ENCODE results near the gene C9orf72.
"Not testable (repeated sequence)": the region's sequence is repeated elsewhere in the genome, so short reads cannot be mapped to it uniquely, and the experiment has no call there.

The C9orf72 gene, protein sequence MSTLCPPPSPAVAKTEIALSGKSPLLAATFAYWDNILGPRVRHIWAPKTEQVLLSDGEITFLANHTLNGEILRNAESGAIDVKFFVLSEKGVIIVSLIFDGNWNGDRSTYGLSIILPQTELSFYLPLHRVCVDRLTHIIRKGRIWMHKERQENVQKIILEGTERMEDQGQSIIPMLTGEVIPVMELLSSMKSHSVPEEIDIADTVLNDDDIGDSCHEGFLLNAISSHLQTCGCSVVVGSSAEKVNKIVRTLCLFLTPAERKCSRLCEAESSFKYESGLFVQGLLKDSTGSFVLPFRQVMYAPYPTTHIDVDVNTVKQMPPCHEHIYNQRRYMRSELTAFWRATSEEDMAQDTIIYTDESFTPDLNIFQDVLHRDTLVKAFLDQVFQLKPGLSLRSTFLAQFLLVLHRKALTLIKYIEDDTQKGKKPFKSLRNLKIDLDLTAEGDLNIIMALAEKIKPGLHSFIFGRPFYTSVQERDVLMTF

DNA sequence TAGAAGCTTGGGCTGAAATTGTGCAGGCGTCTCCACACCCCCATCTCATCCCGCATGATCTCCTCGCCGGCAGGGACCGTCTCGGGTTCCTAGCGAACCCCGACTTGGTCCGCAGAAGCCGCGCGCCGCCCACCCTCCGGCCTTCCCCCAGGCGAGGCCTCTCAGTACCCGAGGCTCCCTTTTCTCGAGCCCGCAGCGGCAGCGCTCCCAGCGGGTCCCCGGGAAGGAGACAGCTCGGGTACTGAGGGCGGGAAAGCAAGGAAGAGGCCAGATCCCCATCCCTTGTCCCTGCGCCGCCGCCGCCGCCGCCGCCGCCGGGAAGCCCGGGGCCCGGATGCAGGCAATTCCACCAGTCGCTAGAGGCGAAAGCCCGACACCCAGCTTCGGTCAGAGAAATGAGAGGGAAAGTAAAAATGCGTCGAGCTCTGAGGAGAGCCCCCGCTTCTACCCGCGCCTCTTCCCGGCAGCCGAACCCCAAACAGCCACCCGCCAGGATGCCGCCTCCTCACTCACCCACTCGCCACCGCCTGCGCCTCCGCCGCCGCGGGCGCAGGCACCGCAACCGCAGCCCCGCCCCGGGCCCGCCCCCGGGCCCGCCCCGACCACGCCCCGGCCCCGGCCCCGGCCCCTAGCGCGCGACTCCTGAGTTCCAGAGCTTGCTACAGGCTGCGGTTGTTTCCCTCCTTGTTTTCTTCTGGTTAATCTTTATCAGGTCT lies at the start of gene C9orf72:
Gene C9orf72, minus strand, starts transcription at position 564 of the 716 bp plus-strand sequence. CDS start 6,361 bp downstream, outside the sequence.
- DNase-seq: peak; percentile 93

DNA sequence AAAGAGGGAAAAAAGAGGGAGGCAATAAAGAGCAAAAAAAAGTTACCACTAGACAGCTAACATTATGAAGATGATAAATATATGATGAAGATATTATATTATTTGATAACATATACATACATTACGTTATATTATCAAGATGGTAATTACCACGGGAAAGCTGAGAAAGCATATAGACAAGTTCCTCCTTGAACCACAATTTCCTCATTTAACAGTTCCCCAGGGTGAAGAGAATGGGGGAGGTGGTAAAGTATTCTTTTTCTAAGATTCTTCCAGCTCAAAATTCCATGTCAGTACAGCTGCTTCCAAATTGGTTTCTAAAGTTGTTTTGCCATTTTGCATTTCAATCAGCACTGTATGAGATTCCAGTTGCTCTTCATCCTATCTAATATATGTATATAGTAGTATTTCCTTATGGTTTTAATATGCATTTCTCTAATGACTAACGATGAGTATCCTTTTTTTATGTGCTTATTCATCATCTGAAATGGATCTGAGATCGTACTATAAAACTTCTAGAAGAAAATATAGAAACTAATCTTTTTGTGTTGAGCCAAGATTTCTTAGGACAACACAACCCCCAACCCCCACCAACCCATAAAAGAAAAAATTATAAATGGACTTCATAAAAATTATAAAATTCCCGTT lies 49.5 kb upstream of the C9orf72 start:
- DNase-seq: no peak

DNA sequence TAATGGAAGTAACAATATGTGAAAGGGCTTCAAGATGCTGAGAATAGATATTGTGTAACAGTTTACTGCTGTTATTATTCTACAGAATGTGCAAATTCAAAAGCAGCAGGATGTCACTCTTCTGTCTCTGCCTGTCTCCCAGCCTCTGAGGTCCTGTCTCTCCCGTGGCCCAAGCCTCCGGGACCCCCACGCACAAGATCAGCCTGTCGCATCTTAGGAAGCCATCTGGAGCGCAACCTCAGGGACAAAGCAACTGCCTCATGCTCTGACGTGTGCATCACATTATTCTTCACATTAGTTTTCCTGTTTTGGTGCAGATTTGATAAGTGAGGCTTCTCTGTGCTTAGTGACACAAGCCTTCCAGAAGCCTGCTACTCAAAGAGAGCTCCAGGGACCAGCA lies 46.5 kb upstream of the C9orf72 start:
- no peak for DNase-seq

DNA sequence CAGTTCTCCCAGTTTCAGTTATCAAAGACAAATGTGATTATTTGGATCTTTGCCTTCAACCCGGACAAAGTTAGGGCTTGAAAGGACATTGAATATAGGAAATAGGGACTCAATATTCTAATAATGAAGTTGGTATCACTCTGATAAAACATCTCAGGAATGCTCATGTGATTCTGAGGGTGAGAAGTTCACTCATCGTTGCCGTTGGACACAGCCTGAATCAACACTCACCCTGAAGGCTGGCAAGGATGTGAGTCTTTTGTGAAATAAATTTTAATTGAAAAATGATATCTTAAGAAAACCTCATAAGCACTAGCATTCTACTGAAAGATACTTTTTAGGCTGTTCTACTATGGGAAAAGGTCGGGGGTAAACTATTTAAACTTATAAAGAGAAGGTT lies 44.8 kb upstream of the C9orf72 start:
- DNase-seq: no peak

DNA sequence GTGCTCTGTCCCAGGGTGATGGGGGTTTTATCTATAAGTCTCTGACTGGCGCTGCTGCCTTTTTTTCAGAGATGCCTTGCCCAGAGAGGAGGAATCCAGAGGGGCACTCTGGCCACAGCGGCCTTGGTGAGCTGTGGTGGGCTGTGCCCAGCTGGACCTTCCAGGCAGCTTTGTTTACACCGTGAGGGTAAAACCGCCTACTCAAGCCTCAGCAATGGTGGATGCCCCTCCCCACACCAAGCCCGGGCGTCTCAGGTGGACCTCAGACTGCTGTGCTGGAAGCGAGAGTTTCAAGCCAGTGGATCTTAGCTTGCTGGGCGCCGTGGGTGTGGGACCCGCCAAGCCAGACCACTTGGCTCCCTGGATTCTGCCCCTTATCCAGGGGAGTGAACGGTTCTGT lies 41.3 kb upstream of the C9orf72 start:
- no peak for DNase-seq

DNA sequence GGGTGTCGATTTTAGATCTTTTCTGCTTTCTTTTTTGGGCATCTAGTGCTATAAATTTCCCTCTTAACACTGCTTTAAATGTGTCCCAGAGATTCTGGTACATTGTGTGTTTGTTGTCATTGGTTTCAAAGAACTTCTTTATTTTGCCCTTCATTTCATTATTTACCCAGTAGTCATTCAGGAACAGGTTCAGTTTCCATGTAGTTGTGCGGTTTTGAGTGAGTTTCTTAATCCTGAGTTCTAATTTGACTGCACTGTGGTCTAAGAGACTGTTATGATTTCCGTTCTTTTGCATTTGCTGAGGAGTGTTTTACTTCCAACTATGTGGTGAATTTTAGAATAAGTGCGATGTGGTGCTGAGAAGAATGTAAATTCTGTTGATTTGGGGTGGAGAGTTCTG lies 38.8 kb upstream of the C9orf72 start:
- not testable (repeated sequence) for DNase-seq

DNA sequence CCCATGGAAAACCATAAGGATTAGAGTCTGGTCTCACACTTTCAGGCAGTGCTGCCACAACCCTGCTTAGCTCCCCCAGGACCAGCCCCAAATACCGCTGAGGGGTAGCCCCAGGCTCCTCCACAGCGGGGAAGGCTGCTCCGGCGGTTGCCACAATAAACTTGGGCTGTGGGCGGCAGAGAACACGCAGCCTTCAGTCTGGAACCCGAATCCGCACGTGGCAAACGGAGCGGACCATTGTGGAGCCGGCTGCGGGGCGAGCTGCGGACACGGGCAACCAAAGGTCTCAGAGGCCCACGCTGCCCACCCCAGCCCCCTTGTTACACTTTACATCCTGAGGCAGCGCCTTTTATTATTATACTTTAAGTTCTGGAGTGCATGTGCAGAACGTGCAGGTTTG lies 37.3 kb upstream of the C9orf72 start:
- no peak for DNase-seq

DNA sequence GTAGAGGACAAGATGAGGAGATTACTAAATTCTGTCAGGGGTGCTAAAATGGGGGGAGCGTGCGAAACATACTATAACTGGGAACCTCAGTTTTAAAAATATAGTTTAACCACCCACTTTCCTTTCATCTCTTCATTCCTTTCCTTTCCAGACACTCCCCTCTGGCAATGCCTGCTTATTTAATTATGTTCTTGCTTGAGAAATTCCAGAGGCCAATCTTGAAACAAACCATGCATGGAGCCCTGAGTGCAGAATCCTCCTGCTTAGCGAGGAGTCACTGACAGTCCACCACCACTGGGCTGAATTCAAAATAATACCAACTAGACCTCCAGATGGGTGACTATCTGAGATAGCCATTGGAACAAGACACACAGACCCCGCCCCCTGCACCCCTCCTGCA lies 29.7 kb upstream of the C9orf72 start:
- no peak for DNase-seq

DNA sequence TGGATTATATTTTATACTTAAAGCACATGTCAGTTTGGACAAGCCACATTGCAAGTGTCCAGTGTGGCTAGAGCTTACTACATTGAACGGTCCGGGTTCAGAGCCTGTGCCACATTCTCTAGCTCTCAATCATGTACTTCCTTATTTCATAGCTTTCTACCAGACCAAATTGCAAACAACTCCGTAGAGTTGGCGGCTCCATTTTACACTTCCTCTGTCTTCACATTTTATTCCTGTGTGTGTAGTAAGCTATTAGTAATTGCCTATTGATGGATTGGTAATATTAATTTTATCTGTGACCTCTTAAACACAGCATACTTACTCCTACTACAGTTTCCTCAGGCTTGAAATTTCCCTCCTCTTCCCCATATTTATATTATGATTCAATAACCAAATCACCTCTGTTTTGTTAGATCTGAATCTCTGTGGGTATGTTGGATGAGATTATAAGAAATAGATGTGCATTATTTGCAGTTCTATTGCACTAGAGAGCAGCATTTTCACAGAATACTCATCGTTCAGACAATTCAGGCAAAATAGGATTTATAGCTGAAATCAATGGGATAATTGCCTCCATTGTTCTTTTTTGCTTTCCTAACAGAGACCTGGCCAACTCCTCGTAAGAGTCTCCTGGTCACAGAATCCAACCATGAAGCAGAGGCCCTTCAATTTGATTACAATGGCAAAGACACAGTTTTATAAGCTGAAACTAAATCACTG lies 29.0 kb upstream of the C9orf72 start:
- DNase-seq: peak; percentile 15

DNA sequence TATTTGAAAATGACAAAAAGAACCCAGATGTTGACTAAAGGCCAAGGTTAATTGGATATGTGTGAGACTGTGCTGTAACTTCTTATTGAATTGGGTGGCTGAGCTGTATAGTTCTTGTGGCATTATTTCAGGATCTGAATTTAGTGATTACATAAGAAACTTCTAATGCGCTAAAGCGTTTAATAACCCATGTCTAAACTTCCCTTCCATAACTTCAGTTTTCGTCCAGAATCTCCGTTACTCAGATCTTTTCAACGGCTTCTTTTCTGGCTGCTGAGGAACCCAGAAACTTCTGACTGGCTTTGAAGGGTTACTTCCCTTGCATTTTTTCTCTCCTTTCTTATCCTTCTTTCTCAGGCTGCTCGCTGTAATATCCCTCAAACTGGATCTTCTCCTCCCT lies 28.1 kb upstream of the C9orf72 start:
- no peak for DNase-seq

DNA sequence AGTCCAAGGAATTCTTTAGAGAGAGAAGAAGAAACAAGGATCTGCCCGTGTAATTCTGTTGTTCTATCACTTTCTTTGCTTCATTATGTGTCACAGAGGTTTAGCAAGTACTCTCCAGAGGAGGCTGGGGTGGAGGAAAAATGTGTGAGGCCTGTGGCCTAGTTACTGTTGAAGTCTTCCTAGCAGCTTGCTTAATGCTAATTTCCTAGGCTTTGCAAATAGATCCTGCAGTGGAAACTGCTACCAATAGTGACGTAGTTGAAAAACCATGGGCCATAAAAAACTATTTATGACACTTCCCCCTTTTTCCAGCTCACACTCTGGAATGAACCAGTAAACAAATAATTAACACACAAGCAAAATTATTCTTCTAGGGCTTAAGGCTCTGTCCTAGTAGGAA lies 27.0 kb upstream of the C9orf72 start:
- DNase-seq: no peak

DNA sequence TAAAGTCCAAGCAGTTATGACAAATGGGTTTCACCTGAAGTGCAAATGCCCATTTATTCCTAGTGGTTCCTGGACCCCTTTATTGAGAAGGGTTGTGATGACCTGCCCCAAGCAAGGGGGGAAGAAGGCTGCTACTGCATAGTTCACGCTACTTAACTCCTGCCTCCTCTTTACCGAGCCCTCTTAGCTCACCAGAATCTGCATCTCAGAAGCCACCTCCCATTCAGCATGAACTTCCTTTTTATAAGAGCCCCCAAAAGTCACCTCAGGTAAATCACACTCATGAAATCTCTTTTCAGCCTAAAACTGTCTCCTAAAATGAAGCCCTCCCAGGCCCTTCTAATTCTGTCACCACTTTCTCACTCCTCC lies 26.6 kb upstream of the C9orf72 start:
- DNase-seq: no peak

DNA sequence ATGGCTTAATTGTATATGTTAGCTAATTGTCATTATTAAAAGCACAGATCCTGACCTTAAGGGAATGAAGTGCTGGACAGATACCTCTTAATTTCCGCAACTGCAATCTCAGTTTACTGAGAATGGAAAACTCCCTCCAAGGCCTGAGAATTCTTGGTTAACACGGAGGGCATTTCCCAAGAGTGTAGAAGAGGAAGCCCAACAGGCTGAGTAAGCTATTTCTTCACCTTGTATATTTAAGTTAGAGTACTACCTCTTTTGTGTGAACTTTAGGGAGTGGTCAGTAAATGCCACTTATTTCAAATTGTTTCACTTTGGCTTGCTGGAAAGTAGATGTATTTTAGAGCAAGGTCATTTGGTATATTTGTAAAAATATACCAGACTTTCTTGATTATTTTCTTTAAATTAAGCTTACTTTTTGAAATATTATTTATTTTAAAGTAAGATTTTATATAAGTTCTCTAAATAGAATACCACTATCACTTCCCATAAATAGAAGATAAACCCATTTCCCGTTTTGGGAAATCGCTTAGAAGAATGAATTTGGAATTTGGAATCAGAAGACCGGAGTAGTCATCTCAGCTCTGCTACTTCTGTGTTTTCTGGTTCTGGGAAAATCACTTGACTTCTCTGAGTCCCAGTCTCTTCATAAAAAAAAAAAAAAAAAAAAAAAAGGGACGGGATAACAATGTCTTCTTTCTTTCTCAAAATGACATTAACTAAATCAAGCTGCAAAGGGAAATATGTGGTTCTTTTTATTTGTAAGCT lies 26.0 kb upstream of the C9orf72 start:
- no peak for DNase-seq

DNA sequence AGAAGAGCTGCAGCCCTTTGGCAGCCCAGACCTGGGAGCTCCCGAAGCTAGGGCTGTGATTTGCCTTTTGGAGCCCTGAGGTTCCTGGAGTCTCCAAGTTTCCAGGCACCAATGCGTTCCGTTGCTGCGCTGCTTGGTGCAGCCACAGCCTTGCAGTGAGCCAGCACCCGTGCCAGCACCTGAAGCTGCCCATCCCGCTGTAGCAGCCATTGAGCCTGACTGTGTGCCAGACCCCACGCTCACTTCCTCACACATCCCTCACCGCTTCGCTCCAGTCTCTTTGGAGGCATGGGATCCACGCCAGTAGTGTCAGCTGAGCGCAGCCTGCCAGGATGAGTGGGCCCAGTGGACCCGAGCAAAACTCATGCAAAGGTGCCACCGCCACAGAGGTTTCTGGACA lies 22.5 kb upstream of the C9orf72 start:
- DNase-seq: no peak

DNA sequence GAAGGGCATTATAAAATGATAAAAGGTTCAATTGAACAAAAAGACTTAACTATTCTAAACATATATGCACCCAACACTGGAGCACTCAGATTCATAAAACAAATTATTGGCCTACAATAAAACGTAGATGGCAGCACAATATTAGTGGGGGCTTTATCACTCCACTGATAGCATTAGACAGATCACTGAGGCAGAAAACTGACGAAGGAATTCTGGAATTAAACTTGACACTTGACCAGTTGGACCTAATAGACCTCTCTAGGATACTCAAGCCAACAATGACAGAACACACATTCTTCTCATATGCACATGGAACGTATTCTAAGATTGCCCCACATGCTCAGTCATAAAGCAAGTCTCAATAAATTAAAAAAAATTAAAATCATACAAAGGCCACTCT lies 18.4 kb upstream of the C9orf72 start:
- DNase-seq: no peak

DNA sequence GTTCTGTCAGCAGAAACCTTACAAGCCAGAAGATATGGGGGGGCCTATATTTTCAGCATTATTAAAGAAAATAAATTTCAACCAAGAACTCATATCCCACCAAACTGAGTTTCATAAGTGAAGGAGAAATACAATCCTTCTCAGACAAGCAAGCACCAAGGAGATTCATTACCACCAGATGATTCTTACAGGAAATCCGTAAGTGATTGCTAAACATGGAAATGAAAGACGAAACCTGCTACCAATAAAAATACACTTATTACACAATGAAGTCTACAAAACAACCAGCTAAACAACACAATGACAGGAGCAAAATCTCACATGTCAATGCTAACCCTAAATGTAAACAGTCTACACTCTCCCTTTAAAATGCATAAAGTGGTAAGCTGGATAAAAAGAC lies 17.8 kb upstream of the C9orf72 start:
- DNase-seq: no peak

DNA sequence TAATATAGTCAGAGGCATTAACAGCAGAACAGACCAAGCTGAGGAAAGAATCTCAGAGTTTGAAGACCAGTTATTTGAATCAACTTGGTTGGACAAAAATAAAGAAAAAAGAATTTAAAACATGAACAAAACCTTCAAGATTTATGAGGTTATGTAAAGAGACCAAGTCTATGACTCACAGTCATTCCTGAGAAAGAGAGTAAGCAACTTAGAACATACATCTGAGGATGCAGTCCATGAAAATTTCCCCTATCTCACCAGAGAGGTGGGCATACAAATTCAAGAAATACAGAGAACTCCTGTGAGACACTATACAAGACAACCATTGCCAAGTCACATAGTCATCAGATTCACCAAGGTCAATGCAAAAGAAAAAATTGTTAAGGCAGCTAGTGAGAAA lies 17.4 kb upstream of the C9orf72 start:
- DNase-seq: no peak

DNA sequence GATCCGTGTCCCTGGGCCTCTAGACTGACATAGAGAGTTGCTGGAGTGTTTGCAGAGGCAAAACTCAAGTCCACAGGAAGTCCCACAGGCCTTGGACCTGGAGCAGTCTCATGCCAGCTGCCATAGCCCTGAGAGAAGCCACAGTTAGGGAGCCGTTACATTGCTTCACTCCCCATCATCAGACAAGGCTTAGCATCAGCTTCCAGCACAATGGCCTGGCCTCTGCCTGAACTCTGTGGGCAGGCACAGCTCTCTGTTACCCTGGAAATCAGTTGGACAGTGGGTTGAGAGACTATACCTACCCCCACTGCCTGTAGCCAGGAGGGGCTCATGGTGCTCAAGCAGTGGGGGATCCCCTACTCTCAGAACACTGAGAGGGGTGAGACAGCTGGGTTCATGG lies 16.2 kb upstream of the C9orf72 start:
- DNase-seq: no peak

DNA sequence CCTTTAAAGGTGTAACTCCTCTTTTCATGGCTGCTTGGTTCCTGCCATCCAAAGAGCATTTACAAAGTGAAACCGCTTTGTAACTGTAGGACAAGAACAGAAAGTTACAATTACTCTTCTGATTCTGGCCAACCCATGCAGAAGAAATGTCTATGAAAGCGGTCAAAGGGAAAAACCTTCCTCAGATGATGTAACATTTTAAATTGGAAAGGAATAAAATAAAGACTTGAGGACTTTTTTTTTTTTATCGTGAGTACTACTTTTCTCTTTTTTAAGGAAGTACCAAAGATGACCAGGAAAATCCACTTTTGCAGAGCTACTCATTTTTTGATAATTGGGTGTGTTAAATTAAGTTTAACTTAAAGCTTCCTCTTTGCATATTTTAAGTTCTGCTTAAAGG lies 13.0 kb upstream of the C9orf72 start:
- no peak for DNase-seq

DNA sequence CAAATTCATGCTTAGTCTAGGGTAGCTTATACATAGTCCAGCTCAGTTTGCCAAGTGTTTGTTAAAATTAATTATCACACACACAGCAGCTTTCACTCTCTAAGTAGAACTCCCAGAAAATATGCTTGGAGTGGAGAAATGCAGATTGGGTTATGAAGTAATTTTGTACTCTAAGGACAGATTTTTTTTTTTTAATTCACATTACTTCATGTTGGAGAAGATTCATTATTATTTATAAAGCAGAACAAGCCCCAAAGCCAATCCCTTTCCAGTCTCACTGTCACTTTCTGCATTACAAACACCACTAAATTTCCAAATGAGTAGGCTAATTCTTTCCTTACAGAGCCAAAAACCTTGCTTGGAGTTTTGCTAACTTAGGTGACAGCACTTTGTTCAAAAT lies 11.7 kb upstream of the C9orf72 start:
- DNase-seq: no peak

DNA sequence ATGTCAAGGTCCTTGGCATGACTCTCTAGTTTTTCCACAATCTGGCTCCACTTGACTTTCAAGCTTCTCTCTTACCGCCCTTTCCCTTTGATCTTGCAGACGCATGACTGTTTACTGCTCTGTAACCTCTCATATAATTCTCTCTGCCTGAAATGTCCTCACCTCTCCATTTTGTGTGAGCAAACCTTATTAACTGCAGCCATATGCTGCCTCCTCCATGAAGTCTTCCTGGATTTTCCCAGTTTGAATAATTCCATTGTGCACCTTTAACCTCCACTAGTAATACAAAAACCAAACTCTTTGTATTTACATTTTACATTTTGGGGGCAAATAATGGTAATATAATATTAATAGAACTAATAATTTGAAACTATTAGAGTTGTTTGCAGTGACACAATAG lies 9.5 kb upstream of the C9orf72 start:
- no peak for DNase-seq

DNA sequence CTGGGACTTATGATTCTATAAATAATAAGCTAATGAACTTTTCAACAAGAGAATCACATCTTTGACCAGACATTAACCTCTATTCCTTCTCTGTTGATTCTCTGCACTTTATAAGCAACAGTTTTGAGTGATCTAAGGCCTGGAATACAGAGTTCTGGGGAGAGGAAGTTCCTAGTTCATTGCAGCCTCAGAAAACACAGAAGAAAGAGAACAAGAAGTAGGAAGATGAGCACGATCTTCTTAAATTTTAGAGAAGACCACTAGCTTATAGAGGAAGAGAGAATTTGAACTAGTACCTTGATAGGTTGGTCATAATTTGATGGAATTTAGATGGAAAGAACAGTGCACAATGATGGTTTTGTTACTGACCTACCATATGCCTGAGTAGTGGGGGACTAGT lies 8.5 kb upstream of the C9orf72 start:
- no peak for DNase-seq

All from NCI-H69 (cell line).